PC-9 (cell line): ENCODE results near the gene NPC2. TPM values are rescaled to one million over a fixed set of nuclear protein-coding genes. Genes with fewer than 3 reads are reported as not detected.

ENCODE experiments used
- BruUV-seq: library from RNA; stranded (reverse); fragments of 400-500 nt; replicated peaks from 2 replicates; lab custom pipeline; 2021; lab: Mats Ljungman, UMichigan
- CTCF ChIA-PET: fragments of 300-600 bp; sonication (Branson Sonifier 250); formaldehyde crosslinking; loops from one replicate; lab custom pipeline; 2022; ENCODE audit warnings: antibody characterized with exemption; lab: Charles Lee
- POLR2A ChIA-PET: fragments of 300-600 bp; sonication (Branson Sonifier 250); formaldehyde crosslinking; loops from one replicate; lab custom pipeline; 2022; ENCODE audit warnings: antibody characterized with exemption; ENCODE audit not compliant: unreplicated experiment; lab: Charles Lee
- DNase-seq, 2 experiments: peaks; one replicate each; pipeline versions ENCODE4 v3.0.0 to v3.0.0-alpha.2; 2015 to 2022; ENCODE audit warnings: mixed read lengths in 1 of 2
- H2AFZ ChIP-seq: fragments of 200-600 bp; sonication (generic); 2 replicates; pipeline ENCODE4 v1.8.1; 2017; ENCODE audit warnings: antibody characterized with exemption
- H3F3A ChIP-seq: fragments of 200-600 bp; sonication (generic); 2 replicates; pipeline ENCODE4 v1.8.1; 2017; ENCODE audit warnings: antibody characterized with exemption, mild to moderate bottlenecking, low read depth; ENCODE audit not compliant: insufficient read depth
- H3K27ac ChIP-seq: fragments of 200-600 bp; sonication (generic); 2 replicates; pipeline ENCODE4 v1.6.1; 2016; ENCODE audit warnings: mixed run types
- H3K27me3 ChIP-seq: fragments of 200-600 bp; sonication (generic); 2 replicates; pipeline ENCODE4 v1.6.1; 2016; ENCODE audit warnings: low read depth, mixed run types; ENCODE audit not compliant: insufficient read depth
- H3K36me3 ChIP-seq: fragments of 200-600 bp; sonication (generic); 2 replicates; pipeline ENCODE4 v1.6.1; 2016; ENCODE audit warnings: low read depth, mixed run types
- H3K4me1 ChIP-seq: fragments of 200-600 bp; sonication (generic); replicated peaks from 2 replicates; pipeline ENCODE4 v1.6.1; 2016; ENCODE audit warnings: mixed run types; ENCODE audit not compliant: insufficient read depth
- H3K4me2 ChIP-seq: fragments of 200-600 bp; sonication (generic); 2 replicates; pipeline ENCODE4 v1.6.1; 2017; ENCODE audit warnings: mixed run types
- H3K4me3 ChIP-seq: fragments of 200-600 bp; sonication (generic); 2 replicates; pipeline ENCODE4 v1.6.1; 2016; ENCODE audit warnings: mixed run types
- H3K79me2 ChIP-seq: fragments of 200-600 bp; sonication (generic); 2 replicates; pipeline ENCODE4 v1.6.1; 2017; ENCODE audit warnings: low read depth, mixed run types
- H3K9me2 ChIP-seq: fragments of 200-600 bp; sonication (generic); 2 replicates; pipeline ENCODE4 v1.8.1; 2017; ENCODE audit warnings: mild to moderate bottlenecking; ENCODE audit not compliant: insufficient read depth
- H3K9me3 ChIP-seq: fragments of 200-600 bp; sonication (generic); 2 replicates; pipeline ENCODE4 v1.8.1; 2016; ENCODE audit warnings: low read depth; ENCODE audit not compliant: insufficient read depth
- H4K20me1 ChIP-seq: fragments of 200-600 bp; sonication (generic); 2 replicates; pipeline ENCODE4 v1.8.1; 2017; ENCODE audit not compliant: insufficient read depth
- CTCF ChIP-seq: fragments of 200-600 bp; sonication (generic); conservative IDR thresholded peaks from 2 replicates; pipeline ENCODE4 v1.6.1; 2017; ENCODE audit warnings: mixed run types, antibody characterized with exemption, mild to moderate bottlenecking, moderate library complexity
- EZH2 ChIP-seq: fragments of 200-600 bp; sonication (generic); IDR thresholded peaks from 2 replicates; pipeline ENCODE4 v1.8.0; 2017; ENCODE audit warnings: antibody characterized with exemption, low read depth
- intact Hi-C: fragments of 100-400 bp; cut with micrococcal nuclease; formaldehyde crosslinking; loops from one replicate; pipeline ENCODE4 v1.10.0; 2022; ENCODE audit not compliant: unreplicated experiment
- total RNA-seq: library from RNA; stranded (reverse); gene quantifications from 2 replicates; pipeline ENCODE4 v1.2.3, GENCODE V29; 2021

Gene NPC2
- total RNA-seq, 1 experiment from 2014 or later, result 1,010 TPM

GRCh38 chr14:74495356-74495755 is 2.3 kb upstream of the NPC2 start:
- H2AFZ ChIP-seq, result no peak overlapping the region
- no peaks in the 10 kb centered on the region; the same call in 1 of the 2 replicates for H4K20me1 ChIP-seq
- H3K4me1 ChIP-seq, result peaks cover 40% of the 10 kb centered on the region
- TF ChIP-seq EZH2 (no peak), CTCF (no peak)
- peaks cover 53% of the 10 kb centered on the region for H3K79me2 ChIP-seq
- H3K27ac ChIP-seq, result no peak overlapping the region
- ChIA-PET CTCF (interaction anchor here (1.1 kb wide), 1 partner anchor 117 kb away, joined by 3 read pairs; the partner anchor contains the start of gene LTBP2), POLR2A (no interaction called here)
- no TSS peak for BruUV-seq
- H3K4me3 ChIP-seq, result peak overlapping the region; percentile 81; the same call in 1 of the 2 replicates
- no peaks in the 10 kb centered on the region for H3K9me2 ChIP-seq
- no peak for DNase-seq
- H3K36me3 ChIP-seq, result peaks cover 19% of the 10 kb centered on the region
- H3K4me2 ChIP-seq, result peak overlapping the region; percentile 90
- H3F3A ChIP-seq, result peaks cover 61% of the 10 kb centered on the region
- H3K27me3 ChIP-seq, result no peaks in the 10 kb centered on the region
- intact Hi-C loops, result no loop called here
- no peaks in the 10 kb centered on the region for H3K9me3 ChIP-seq

DNA sequence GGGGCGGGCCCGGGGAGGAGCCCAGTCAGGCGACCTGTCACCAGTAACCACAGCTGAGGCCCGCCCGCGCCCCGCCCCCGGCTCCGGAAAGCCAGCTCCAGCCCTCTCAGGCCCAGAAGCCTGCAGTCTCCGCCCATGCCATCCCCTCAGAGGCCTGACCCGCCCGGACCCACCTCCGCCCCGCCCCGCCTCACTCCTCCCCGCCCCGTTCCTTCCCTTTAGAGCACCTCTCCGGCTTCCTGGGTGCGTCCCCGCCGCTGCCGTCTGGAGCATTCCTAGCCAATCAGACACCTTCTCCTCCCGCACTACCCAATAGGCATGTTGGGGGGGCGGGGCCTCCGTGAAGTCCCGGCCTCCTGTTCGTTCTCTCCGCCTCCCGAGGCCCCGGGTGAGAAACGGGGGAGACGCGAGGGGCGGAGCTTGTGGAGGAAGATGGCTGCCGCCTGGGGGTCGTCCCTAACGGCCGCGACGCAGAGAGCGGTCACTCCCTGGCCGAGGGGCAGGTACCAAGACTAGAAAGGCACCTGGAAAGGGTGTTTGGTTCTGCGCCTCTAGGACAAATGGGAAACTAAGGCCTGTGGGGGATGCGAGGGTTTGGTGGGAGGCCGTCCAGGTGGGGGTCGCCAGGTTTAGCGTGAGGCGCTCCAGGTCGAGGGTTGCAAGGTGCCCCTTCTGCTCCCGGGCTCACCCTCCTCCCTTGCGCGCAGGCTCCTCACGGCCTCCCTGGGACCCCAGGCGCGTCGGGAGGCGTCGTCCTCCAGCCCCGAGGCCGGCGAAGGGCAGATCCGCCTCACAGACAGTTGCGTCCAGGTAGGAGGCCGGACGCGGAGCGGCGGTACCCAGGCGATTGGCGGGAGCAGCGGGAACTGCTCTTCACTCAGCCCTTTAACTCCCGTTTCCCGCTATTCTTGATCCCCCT is 497 bp upstream of the NPC2 start, which contains the start of gene ISCA2:
Gene ISCA2, plus strand, starts transcription at position 423 of the 919 bp plus-strand sequence. Its CDS starts 10 bp downstream, at position 433.
- Histone ChIP-seq H3K27me3 (no peaks in the 10 kb centered on the region), H3K4me1 (peaks cover 52% of the 10 kb centered on the region), H3K4me2 (peak within 1 kb of the TSS; percentile 94), H3K9me2 (no peaks in the 10 kb centered on the region), H3K79me2 (peaks cover 66% of the 10 kb centered on the region), H3F3A (peaks cover 62% of the 10 kb centered on the region), H3K27ac (peak within 1 kb of the TSS; percentile 54), H3K9me3 (no peaks in the 10 kb centered on the region), H4K20me1 (no peaks in the 10 kb centered on the region; the same call in 1 of the 2 replicates), H3K4me3 (peak within 1 kb of the TSS; percentile 81), H3K36me3 (peaks cover 15% of the 10 kb centered on the region), H2AFZ (peak within 1 kb of the TSS; percentile 99)
- intact Hi-C loops, result loop anchor here (1.0 to 5.0 kb wide), 4 partner anchors 78 to 389 kb away; partner anchors contain the start of genes DLST, LTBP2 and YLPM1
- DNase-seq, result peak; percentile 100
- no TSS peak for BruUV-seq
- POLR2A ChIA-PET, result interaction anchor here (0.5 to 1.3 kb wide), 19 partner anchors 14 to 1506 kb away, joined by 3 to 25 read pairs (median 6); no protein-coding TSS in a partner anchor
- CTCF ChIA-PET, result interaction anchor here (0.6 to 1.1 kb wide), 4 partner anchors 73 to 216 kb away, joined by 4 to 6 read pairs (median 4); no protein-coding TSS in a partner anchor
- TF ChIP-seq EZH2 (no peak), CTCF (no peak)
